Stomach (tissue), 9 donors: Measurements from ENCODE around the gene GLRA2. TPM values are rescaled to one million over a fixed set of nuclear protein-coding genes. Genes with fewer than 3 reads are reported as not detected.

Experiments
- DNase-seq, 2 donors: peaks; one replicate each; pipeline versions ENCODE4 v3.0.0 to v3.0.0-alpha.2; 2013 to 2019
- H3K27ac ChIP-seq, 5 donors: fragments of 200-600 bp in 4 of 5; sonication (generic) in 4 of 5; one replicate each; pipeline ENCODE4 v1.5.1; 2013 to 2019; ENCODE audit warnings: mild to moderate bottlenecking in 1 of 5, moderate library complexity in 1 of 5
- H3K27me3 ChIP-seq, 3 donors: fragments of 200-600 bp; sonication (generic); one replicate each; pipeline ENCODE4 v1.5.1; 2017 to 2019; ENCODE audit warnings: mixed run types in 1 of 3
- H3K36me3 ChIP-seq, 4 donors: fragments of 200-600 bp; sonication (generic); 1 replicate in 3 of 4; 2 replicates in 1 of 4; pipeline ENCODE4 v1.5.1; 2016 to 2019
- H3K4me1 ChIP-seq, 4 donors: fragments of 200-600 bp; sonication (generic); one replicate each; pipeline ENCODE4 v1.5.1; 2016 to 2019
- H3K4me3 ChIP-seq, 4 donors: fragments of 200-600 bp; sonication (generic) in 3 of 4; one replicate each; pipeline ENCODE4 v1.5.1; 2016 to 2019; ENCODE audit warnings: mild to moderate bottlenecking in 1 of 4
- H3K9me3 ChIP-seq, 4 donors: fragments of 200-600 bp; sonication (generic); one replicate each; pipeline ENCODE4 v1.5.1; 2016 to 2019
- CTCF ChIP-seq, 7 experiments: fragments of 450-650 bp in 4 of 7; fragments of 200-600 bp in 3 of 7; sonication (generic) in 3 of 7; IDR thresholded peaks; one replicate each; pipeline ENCODE4 v1.5.1; 2016 to 2019; ENCODE audit warnings: antibody characterized with exemption in 7 of 7, control low read depth in 2 of 7, mild to moderate bottlenecking in 1 of 7
- EP300 ChIP-seq: sonication (generic); formaldehyde crosslinking; IDR thresholded peaks from one replicate; pipeline ENCODE4 v1.6.1; 2017; ENCODE audit warnings: antibody characterized with exemption
- POLR2A ChIP-seq, 4 donors: fragments of 450-650 bp; IDR thresholded peaks; one replicate each; pipeline ENCODE4 v1.6.1; 2016; ENCODE audit warnings: antibody characterized with exemption in 4 of 4, control low read depth in 2 of 4, mild to moderate bottlenecking in 1 of 4, moderate library complexity in 1 of 4
- POLR2AphosphoS5 ChIP-seq, 3 donors: sonication (generic); formaldehyde crosslinking; IDR thresholded peaks; one replicate each; pipeline ENCODE4 v1.6.1; 2016; ENCODE audit warnings: antibody characterized with exemption in 3 of 3
- WGBS, 5 donors: extraction: QIAGEN DNeasy Blood & Tissue Kit in 3 of 5; methylation state at CpG; one replicate each; pipeline versions ENCODE4 v1.1.5 to v1.1.7; 2013 to 2018; 5-methylcytosine and 5-hydroxymethylcytosine counted together
- intact Hi-C: fragments of 100-400 bp; cut with DNase I; formaldehyde crosslinking; loops from one replicate; pipeline ENCODE4 v1.15.1; 2023; ENCODE audit warnings: low total_unique reads
- polyA plus RNA-seq, 3 donors: library from polyadenylated mRNA; stranded (reverse); fragments of 200-250 nt; gene quantifications; one replicate each; pipeline ENCODE4 v1.2.3, GENCODE V29; 2013
- total RNA-seq, 5 donors: library from RNA; depleted of rRNA; stranded (reverse); fragments of >200 nt; gene quantifications; one replicate each; pipeline versions ENCODE4 v1.1.0 to v1.2.3, GENCODE V29; 2014 to 2016
- donor health status: healthy with polysubstance abuse.
- donor health status: Bipolar disorder and iron deficiency.
- donor health status: healthy.

GLRA2 gene
- total and polyA plus RNA-seq, 8 donors = 2.6 TPM; not detected in 7

DNA sequence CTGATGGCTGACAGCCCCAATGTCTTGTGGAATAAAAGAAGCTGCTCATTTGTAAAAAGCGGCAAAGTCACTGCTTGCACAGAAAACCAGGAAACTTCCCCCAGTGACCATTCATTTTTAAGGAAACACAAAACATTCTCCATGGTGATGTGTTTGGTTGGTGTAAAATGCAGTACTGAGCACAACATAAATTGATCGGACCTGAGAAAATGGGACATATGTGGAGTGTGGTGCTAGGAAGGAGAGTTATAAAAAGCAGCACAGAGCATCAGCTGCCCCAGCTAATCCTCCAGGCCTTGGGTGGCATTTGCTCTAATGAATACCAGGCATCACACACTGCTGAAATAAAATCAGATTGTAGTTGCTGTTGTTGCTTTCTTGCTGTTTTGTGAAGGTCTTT, 55.2 kb downstream of the GLRA2 start:
- H3K4me3 ChIP-seq = no peak overlapping the region
- intact Hi-C loops = no loop called here
- DNase-seq = no peak
- H3K36me3 ChIP-seq = no peaks in the 10 kb centered on the region
- no peaks in the 10 kb centered on the region for H3K4me1 ChIP-seq
- no peaks in the 10 kb centered on the region for H3K9me3 ChIP-seq
- TF ChIP-seq POLR2A (IDR thresholded peaks at IDR 0.05) = no peak
- TF ChIP-seq POLR2AphosphoS5 (IDR thresholded peaks at IDR 0.05) = no peak
- TF ChIP-seq EP300 = no peak
- TF ChIP-seq CTCF (IDR thresholded peaks at IDR 0.05) = no peak
- H3K27ac ChIP-seq = no peak overlapping the region
- 83 to 93% (median 87%) methylated on average over 2 of the region's 2 CpGs for WGBS, 5 donors
- H3K27me3 ChIP-seq = no peaks in the 10 kb centered on the region

DNA sequence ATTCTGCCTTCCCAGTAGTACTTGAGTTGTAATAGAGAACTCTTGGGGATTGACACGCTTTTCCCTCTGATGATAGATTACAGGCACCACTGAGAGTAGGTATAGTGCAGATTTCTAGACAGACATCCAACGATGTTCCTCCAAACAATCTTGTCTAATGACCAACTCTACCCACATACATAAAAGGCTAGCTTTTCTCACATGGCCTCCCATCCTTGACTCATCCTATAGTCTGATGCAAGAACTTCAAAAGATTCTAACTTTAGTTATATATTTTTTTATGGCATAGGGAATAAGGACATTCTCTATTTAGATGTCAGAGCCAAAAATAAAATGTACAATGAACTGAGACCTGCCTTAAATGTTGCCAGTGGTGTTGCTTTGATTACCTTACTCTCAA, 60.9 kb downstream of the GLRA2 start:
- WGBS, 5 donors = 81 to 93% (median 90%) methylated on average over 2 of the region's 2 CpGs
- no peak for DNase-seq
- Histone ChIP-seq H3K36me3 (no peaks in the 10 kb centered on the region), H3K4me1 (no peaks in the 10 kb centered on the region), H3K27ac (no peak overlapping the region), H3K9me3 (no peaks in the 10 kb centered on the region), H3K27me3 (no peaks in the 10 kb centered on the region), H3K4me3 (no peak overlapping the region)
- intact Hi-C loops = no loop called here
- TF ChIP-seq EP300 (no peak), CTCF (IDR thresholded peaks at IDR 0.05) (no peak)

- TF ChIP-seq POLR2A (IDR thresholded peaks at IDR 0.05) (no peak), POLR2AphosphoS5 (IDR thresholded peaks at IDR 0.05) (no peak), EP300 (no peak), CTCF (IDR thresholded peaks at IDR 0.05) (no peak)
- intact Hi-C loops = no loop called here
Observed at GRCh38 chrX:14590693-14591424, 61.5 kb downstream of the GLRA2 start.

DNA sequence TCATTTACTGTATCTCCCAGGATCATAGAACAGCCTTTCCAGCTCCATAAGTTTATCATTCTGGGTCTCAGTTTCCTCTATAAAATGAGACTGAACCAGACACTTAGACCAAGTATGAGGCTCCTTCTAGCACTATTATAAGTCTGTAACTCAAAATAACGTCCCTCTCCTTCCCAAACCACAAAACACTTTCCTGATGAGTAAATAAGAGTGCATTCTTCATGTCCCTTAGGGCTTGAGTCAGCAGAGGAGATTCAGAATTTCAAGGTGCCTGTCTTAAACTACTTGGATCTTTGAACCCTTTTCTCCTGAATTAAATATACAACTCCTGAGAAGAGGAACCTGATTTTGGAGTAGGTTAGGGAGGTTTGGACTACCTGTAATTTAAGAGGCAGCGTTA, 62.6 kb downstream of the GLRA2 start:
- TF ChIP-seq POLR2A (IDR thresholded peaks at IDR 0.05) (no peak), POLR2AphosphoS5 (IDR thresholded peaks at IDR 0.05) (no peak), CTCF (IDR thresholded peaks at IDR 0.05) (no peak), EP300 (no peak)
- Histone ChIP-seq H3K36me3 (no peaks in the 10 kb centered on the region), H3K4me1 (no peaks in the 10 kb centered on the region), H3K9me3 (no peaks in the 10 kb centered on the region), H3K4me3 (no peak overlapping the region), H3K27ac (no peak overlapping the region), H3K27me3 (no peaks in the 10 kb centered on the region)
- 33 to 66% (median 49%) methylated on average over 2 of the region's 2 CpGs for WGBS, 5 donors
- intact Hi-C loops = no loop called here
- no peak for DNase-seq

More at GRCh38 chrX:14590693-14591424, 61.5 kb downstream of the GLRA2 start:
- Histone ChIP-seq H3K9me3 (no peaks in the 10 kb centered on the region), H3K4me3 (no peak overlapping the region), H3K27me3 (no peaks in the 10 kb centered on the region), H3K4me1 (no peaks in the 10 kb centered on the region), H3K36me3 (no peaks in the 10 kb centered on the region), H3K27ac (no peak overlapping the region)
- DNase-seq = no peak
- 85 to 95% (median 91%) methylated on average over 7 of the region's 7 CpGs for WGBS, 5 donors
